DOHH2 (cell line): ENCODE results near the gene APOA5.

Source experiments
- H3F3A ChIP-seq: fragments of 200-600 bp; sonication (generic), shearing (Covaris generic); 2 replicates; pipeline ENCODE4 v1.6.0; 2016; ENCODE audit warnings: antibody characterized with exemption, mild to moderate bottlenecking; ENCODE audit not compliant: control insufficient read depth, insufficient read depth
- H3K27ac ChIP-seq: fragments of 200-600 bp; sonication (generic); 2 replicates; pipeline ENCODE4 v1.5.1; 2014; ENCODE audit warnings: low read depth, mild to moderate bottlenecking, low read length, moderate library complexity
- H3K27me3 ChIP-seq: fragments of 200-600 bp; sonication (generic); 2 replicates; pipeline ENCODE4 v1.6.1; 2014; ENCODE audit warnings: mild to moderate bottlenecking, low read length, mixed read lengths; ENCODE audit not compliant: control insufficient read depth
- H3K36me3 ChIP-seq: fragments of 200-600 bp; sonication (generic); 2 replicates; pipeline ENCODE4 v1.6.1; 2014; ENCODE audit warnings: mild to moderate bottlenecking, low read length, moderate library complexity, mixed read lengths; ENCODE audit not compliant: control insufficient read depth
- H3K4me1 ChIP-seq: fragments of 200-600 bp; sonication (generic); 2 replicates; pipeline ENCODE4 v1.6.1; 2014; ENCODE audit warnings: mild to moderate bottlenecking, low read length, mixed read lengths; ENCODE audit not compliant: control insufficient read depth
- H3K4me2 ChIP-seq: fragments of 200-600 bp; sonication (generic); 2 replicates; pipeline ENCODE4 v1.6.0; 2014; ENCODE audit warnings: mild to moderate bottlenecking, low read length, moderate library complexity
- H3K4me3 ChIP-seq: fragments of 200-600 bp; sonication (generic); 2 replicates; pipeline ENCODE4 v1.5.1; 2014; ENCODE audit warnings: mild to moderate bottlenecking, low read length, mixed read lengths
- H3K79me2 ChIP-seq: fragments of 200-600 bp; sonication (generic); 2 replicates; pipeline ENCODE4 v1.6.1; 2014; ENCODE audit warnings: mild to moderate bottlenecking, low read length, mixed read lengths; ENCODE audit not compliant: control insufficient read depth
- H3K9me2 ChIP-seq: fragments of 200-600 bp; sonication (generic); replicated peaks from 2 replicates; pipeline ENCODE4 v1.6.1; 2014; ENCODE audit warnings: mild to moderate bottlenecking, low read length, mixed read lengths; ENCODE audit not compliant: control insufficient read depth
- H3K9me3 ChIP-seq: fragments of 200-600 bp; sonication (generic); 2 replicates; pipeline ENCODE4 v1.6.1; 2014; ENCODE audit warnings: antibody characterized with exemption, low read length, mixed read lengths; ENCODE audit not compliant: control insufficient read depth, insufficient read depth
- H4K20me1 ChIP-seq: fragments of 200-600 bp; sonication (generic); 2 replicates; pipeline ENCODE4 v1.6.0; 2014; ENCODE audit warnings: low read depth, mild to moderate bottlenecking, antibody characterized with exemption, low read length, moderate library complexity; ENCODE audit not compliant: control insufficient read depth, insufficient read depth
- CTCF ChIP-seq: fragments of 200-600 bp; sonication (generic); IDR thresholded peaks from one replicate; pipeline ENCODE4 v1.5.1; 2014; ENCODE audit warnings: antibody characterized with exemption, mild to moderate bottlenecking, low read depth, low read length; ENCODE audit not compliant: poor library complexity, severe bottlenecking
- EZH2phosphoT487 ChIP-seq: fragments of 200-600 bp; sonication (generic); IDR thresholded peaks from 2 replicates; pipeline ENCODE4 v1.6.1; 2017; ENCODE audit warnings: borderline replicate concordance, mild to moderate bottlenecking, antibody characterized with exemption, low read length, moderate library complexity, mixed read lengths

APOA5 gene

GRCh38 chr11:116825854-116826750 lies 34.4 kb upstream of the APOA5 start:
- no peaks in the 10 kb centered on the region for H3K79me2 ChIP-seq
- TF ChIP-seq EZH2phosphoT487 (no peak), CTCF (no peak)
- no peaks in the 10 kb centered on the region for H3K27me3 ChIP-seq
- H3F3A ChIP-seq: no peaks in the 10 kb centered on the region
- no peak overlapping the region for H3K27ac ChIP-seq
- H3K9me3 ChIP-seq: no peaks in the 10 kb centered on the region
- H3K4me3 ChIP-seq: no peak overlapping the region
- H3K4me2 ChIP-seq: no peak overlapping the region
- H3K36me3 ChIP-seq: no peaks in the 10 kb centered on the region
- H3K9me2 ChIP-seq: no peaks in the 10 kb centered on the region
- H3K4me1 ChIP-seq: no peaks in the 10 kb centered on the region
- H4K20me1 ChIP-seq: no peaks in the 10 kb centered on the region

GRCh38 chr11:116825434-116825833 lies 33.8 kb upstream of the APOA5 start:
- Histone ChIP-seq H3K4me2 (no peak overlapping the region), H3K27ac (no peak overlapping the region), H3F3A (no peaks in the 10 kb centered on the region), H4K20me1 (no peaks in the 10 kb centered on the region), H3K27me3 (no peaks in the 10 kb centered on the region), H3K9me3 (no peaks in the 10 kb centered on the region), H3K79me2 (no peaks in the 10 kb centered on the region), H3K36me3 (no peaks in the 10 kb centered on the region), H3K9me2 (no peaks in the 10 kb centered on the region), H3K4me1 (no peaks in the 10 kb centered on the region), H3K4me3 (no peak overlapping the region)
- TF ChIP-seq EZH2phosphoT487: no peak
- TF ChIP-seq CTCF: no peak

GRCh38 chr11:116823031-116823843 lies 31.6 kb upstream of the APOA5 start, which contains the start of gene APOA4:
APOA4 (minus strand) TSS chr11:116823304; CDS start chr11:116823191, 113 bp downstream.
- no peaks in the 10 kb centered on the region for H3K9me2 ChIP-seq
- no peaks in the 10 kb centered on the region for H3F3A ChIP-seq
- no peaks in the 10 kb centered on the region for H3K36me3 ChIP-seq
- H3K9me3 ChIP-seq: no peaks in the 10 kb centered on the region
- H3K27me3 ChIP-seq: no peaks in the 10 kb centered on the region
- H3K27ac ChIP-seq: no peak within 1 kb of the TSS
- TF ChIP-seq CTCF (no peak), EZH2phosphoT487 (no peak)
- no peaks in the 10 kb centered on the region for H4K20me1 ChIP-seq
- no peaks in the 10 kb centered on the region for H3K4me1 ChIP-seq
- no peaks in the 10 kb centered on the region for H3K79me2 ChIP-seq
- H3K4me2 ChIP-seq: no peak within 1 kb of the TSS
- H3K4me3 ChIP-seq: no peak within 1 kb of the TSS
